ENCODE results near the gene KDM2B.
"Not testable (repeated sequence)": the region's sequence is repeated elsewhere in the genome, so short reads cannot be mapped to it uniquely, and the experiment has no call there.

KDM2B gene

DNA sequence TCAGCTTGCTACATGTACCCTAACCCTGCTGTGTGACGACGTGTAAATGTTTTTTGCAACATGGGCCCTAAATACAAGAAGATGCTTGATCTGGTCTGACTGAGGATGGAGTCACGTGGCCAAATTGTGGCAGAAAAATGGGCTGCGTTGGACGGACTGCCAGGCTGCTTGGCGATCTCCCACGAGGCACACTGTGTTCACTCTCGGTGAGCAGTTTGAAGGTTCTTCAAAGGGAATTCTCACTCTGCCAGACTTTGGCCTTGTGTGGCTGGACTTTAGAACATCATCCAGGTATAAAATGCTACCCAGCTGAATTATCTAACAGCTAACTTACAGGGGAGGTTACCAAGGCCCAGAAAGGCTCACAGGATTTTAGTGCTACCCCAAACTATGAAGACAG is 85.1 kb downstream of the KDM2B start:
- DNase-seq = no peak

DNA sequence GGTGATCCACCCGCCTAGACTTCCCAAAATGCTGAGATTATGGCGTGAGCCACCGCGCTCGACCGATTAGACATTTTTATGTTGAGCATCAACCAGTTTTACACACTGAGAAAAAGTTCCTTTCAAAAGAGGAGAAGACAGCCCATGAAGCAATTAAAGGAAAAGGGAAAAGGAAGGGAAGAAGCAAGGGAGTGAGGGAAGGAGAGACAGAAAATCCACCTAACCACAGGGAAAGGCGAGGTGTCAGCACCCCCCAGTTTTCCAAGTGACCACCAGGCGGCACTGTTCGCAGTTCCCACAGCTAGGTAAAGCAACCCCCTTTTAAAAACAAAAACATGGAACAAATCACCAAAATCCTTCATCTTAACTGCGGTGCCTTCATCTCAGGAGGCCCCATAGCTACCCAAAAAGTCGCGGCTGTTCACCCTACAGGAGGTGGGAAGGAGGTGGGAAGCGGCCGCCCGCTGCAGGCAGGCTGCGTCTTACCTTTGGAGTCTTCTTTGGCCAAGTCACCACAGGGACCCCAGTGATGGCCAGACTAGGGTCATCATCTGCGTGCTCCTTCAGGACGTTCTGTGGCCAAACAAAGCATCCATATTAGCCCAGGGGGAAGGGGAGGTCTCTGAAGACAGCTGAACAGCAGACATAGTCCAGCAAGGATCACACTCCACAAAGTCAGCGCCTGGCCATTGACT is 86.6 kb downstream of the KDM2B start:
- no peak for DNase-seq

DNA sequence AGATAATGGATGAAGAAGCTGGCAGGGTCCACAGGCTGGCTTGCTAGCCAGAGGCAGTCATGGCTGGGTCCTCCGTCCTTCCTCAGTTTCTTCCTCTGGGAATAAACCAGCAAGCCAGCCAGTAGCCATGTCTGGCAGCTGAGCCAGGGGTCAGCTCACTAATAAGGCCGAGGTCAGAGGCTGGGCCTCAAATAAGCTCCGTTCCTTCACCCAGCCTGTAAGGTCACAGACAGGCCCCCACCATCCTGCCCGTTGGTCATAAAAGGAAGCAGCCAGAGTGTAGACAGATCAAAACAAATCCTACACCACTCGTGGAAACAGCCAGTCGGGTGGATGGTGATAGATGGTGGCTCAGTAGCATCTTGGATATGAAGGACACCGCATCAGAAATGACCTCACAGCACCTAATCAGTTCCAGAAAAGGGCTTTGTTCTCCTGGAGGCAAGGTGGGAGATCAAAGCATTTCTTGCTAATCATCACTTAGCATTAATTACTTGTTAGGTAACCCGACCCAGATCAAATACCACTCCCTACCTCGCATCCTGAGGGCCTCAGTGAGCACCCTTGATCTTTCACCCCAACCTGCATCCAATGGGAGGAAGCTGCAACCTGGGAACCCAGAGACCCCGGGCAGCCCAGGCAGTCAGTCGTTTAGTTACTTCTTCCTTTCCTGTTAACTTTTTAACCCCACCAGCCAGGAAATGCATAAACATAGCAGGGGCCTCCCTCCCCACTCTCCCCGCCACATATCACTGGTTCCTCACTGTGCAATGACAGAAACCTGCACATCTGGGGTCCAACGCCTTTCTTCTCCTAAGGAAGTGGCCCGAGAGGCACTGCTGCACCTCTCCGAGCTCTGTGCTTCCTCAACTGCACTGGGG is 90.2 kb downstream of the KDM2B start:
- no peak for DNase-seq

DNA sequence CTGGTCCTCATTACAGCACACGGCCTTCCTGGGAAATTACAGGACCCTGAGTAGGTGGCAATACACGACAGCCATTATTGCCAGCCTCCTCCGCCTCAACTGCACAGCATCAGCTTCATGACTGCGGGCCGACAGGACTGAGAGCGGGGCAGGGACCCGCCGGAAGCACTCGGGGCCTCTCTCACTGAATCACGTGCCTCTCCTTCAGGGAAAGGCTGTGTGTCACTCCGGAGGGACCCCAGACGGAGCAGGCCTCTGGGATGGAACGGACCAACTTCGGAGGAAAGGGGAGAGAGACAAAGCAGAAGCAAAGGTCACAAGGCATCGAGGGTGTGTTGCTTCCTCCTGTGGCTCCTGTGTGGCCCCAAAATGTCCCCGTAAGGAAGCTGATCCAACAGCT is 90.9 kb downstream of the KDM2B start:
- no peak for DNase-seq

DNA sequence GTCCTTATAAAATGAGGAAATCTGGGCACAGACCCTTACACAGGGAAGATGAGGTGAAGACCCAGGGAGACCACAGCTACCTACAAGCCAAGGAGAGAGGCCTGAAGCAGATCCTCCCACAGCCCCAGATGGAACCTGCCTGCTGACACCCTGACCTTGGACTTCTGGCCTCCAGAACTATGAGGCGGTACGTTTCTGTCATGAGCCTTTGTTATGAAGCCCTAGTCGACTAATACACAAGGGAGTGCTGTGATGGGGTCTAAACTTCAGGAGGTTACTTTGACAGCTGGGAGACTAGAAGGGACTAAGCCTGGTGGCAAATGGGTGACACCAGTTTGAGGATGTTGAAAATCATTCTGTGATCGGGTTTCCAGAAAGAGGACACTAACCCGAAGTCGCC is 95.9 kb downstream of the KDM2B start:
- no peak for DNase-seq

DNA sequence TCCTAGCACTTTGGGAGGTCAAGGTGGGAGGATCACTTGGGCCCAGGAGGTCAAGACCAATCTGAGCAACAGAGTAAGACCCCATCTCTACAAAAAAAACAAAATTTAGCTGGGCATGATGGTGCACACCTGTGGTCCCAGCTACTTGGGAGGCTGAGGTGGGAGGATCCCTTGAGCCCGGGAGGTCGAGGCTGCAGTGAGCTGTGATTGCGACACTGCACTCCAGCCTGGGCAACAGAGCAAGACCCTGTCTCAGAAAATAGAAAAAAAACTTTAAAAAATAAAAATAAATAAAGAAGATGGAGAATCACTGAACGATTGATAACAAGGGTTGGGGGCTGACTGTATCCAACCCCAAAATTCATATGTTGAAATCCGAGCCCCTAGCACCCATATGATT is 96.3 kb downstream of the KDM2B start:
- not testable (repeated sequence) for DNase-seq

DNA sequence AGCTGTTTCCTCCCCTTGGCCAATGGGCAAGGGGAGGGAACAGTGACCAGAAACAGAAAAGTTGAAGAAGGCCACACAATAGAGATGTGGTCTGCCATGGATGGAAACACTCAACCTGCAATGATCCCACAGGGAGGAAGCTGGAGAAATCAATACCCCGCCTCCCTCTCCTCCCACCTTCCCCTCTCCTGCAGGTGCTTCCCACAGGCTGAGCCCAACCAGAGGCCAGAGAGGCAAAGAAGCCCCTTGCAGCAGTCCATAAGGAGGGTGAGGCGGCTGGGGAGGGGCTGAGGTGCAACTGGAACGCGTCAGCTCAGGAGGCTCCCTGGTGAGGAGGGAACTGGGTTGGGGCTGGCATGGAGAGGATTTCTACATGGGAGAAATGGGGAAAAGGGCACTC is 96.9 kb downstream of the KDM2B start:
- peak; percentile 58 for DNase-seq

DNA sequence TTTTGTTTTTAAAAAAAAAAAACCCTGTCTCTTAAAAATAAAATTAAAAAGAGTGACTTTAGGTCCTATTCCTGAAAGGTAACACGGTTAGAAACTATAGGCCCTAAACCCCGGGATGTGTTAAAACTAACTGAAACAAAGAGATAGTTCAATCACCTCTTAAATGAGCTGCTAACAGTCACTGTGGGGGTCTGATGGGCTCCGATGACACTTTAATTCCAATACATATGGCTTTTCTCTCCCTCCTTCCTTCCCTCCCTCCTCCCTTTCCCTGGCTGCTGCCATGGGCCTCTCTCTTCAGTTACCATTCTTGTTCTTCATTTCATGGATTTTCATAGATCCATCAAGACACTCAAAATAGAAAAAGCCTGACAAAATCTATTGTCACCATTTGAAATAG is 104.3 kb downstream of the KDM2B start:
- DNase-seq = no peak

DNA sequence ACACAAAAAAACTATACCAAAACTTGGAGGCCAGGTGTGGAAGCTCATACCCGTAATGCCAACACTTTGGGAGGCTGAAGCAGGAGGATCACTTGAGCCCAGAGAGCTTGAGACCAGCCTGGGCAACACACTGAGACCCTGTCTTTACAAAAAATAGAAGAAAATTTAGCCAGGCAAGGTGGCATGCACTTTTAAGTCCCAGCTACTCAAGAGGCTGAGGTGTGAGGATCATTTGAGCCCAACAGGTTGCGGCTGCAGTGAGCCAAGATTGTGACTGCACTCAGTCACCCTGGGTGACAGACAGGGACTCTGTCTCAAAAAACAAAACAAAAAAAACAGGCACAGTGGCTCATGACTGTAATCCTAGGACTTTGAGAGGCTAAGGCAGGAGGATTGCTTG is 105.5 kb downstream of the KDM2B start:
- no peak for DNase-seq

DNA sequence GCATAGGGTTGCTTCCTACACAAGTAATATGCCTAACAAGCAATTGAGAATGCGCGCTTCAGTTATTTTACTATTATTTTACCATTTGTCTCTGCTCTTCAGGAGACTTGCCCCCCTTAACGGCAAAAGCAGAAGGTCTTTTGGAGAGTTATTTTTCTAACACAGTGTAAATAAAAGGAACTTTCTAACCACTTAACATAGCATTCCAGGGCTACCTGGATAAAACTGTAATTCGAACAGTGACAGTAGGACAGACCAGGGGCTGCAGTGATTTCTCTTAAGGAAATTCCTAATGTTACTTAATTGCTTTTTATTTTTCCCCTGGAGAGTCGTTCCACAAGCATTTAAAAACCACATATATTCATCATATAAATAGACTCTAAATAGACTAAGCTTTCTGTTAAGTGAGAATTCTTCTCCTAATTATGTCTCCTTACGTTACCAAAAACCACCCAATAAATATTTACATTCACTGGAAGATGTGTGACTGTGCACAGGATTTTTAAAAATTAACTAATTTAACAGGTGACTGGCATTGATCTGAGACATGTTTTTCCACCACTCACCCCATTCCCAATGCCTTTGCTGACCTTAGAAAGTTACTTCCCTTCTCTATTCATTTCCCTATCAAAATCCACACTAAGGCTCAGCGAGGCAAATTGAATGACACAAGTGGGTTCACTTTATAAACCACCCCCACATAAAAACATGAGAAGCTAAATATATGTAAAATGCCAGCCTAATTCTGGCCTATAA is 108.5 kb downstream of the KDM2B start:
- no peak for DNase-seq

DNA sequence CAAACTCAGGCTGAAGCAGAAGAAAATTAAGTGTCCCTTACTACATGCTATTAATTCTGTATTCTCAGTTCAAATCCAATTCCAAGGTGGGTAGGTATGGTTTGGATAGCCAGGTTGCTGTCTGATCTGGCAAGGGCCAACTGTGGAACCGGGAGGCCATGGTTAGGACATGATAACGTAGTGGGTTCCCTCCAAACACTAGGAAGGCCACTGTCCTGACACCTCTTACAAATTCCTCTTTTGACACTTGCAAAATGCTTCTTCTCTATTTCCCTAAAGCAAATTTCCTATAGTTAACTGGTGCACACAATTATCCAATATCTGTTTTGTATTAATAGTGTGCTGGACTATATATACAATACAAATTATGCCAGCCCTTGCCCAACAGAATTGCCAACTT is 110.1 kb downstream of the KDM2B start:
- DNase-seq = no peak

DNA sequence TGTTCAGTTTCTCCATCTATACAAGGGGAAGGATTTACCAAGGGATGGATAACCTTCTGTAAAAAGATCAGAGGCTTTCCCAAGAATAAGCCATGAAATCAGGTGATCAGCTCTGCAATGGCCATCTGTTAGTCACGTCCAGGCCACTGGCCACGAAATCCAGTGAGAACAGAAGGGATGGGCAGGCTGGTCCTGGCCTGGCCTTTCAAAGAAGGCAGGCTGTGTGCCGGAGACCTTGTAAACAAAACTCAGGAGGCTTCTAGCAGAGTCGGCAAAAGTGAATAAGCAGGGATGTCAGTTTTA is 112.4 kb downstream of the KDM2B start:
- DNase-seq = no peak

DNA sequence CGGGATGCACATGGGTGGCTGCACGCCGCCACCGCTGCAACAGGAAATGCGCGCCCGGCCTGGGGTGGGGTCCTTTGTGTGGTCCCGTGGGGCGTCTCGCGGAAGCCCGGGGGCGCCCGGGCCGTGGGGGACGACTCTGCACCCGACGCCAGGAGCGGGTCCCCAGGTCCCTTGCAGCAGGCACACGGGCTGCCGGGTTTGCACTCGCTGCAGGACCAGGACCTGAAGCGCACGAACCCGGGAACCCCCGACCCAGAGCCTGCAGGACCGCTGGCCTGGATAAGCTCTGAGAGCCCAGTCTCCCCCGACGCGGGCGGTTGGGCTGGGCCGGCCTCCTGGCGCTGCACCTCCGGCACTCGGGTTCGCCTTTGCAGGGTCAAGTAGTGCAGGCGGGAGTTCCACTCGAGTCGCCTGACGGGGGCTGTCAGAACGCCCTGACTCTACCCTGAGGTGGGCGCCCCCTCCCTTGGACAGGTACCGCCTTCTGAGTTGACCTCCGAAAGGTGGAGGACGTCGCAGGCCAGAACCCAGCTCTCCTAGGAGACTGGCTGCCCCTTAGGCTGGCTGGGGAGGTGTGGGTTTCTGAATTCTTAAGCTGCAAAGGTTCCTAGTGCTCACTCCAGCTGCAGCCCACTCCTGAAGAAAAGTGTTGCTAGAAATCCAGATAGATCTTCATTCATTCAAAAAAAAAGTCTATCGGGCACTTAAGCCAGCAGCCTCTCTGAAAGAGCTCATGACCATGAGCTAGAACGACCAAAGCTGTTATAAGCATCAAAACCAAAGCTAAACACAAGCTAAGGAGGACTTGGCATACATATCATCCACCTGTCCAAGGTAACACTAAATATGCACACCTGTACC is 113.0 kb downstream of the KDM2B start:
- peak; percentile 86 for DNase-seq

DNA sequence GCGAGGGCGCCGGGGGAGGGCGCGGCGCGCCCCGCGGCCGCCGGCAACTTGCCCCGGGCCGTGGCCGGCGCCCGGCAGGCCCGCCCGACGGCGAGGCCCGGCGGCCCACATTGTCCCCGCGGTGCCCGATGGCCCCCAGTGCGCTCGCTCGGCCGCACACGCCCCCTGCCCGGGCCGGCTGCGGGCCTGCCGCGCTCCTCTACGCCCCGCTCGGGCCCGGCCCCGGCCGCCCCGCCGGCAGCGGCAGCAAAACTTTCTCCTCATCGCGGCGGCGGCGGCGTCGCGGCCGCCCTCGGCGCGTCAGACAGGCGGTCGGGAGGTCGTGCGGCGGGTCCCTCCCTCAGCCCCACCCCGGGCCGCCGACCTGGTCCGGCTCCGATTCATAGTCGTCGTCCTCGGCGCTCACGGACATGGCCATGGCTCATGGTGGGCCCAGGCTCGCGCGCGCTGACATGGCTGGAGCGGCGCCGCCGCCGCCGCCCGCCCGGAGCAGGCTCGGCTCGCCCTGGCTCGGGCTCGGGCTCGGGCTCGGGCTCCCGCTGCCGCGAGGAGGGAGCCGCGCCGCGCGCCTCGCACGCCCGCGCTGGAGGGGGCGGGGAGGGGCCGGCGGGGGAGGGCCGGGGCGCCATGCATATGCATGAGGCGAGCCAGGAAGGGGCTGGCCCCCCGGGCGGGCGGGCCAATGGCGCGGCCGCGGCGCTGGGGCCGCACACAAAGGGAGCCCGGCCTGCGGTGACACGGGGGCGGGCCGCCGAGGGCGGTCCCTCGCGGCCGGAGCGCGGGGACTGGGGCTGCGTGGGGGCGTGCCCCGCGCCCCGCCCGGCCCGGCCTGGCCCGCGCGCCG is 113.8 kb downstream of the KDM2B start:
- peak; percentile 98 for DNase-seq

DNA sequence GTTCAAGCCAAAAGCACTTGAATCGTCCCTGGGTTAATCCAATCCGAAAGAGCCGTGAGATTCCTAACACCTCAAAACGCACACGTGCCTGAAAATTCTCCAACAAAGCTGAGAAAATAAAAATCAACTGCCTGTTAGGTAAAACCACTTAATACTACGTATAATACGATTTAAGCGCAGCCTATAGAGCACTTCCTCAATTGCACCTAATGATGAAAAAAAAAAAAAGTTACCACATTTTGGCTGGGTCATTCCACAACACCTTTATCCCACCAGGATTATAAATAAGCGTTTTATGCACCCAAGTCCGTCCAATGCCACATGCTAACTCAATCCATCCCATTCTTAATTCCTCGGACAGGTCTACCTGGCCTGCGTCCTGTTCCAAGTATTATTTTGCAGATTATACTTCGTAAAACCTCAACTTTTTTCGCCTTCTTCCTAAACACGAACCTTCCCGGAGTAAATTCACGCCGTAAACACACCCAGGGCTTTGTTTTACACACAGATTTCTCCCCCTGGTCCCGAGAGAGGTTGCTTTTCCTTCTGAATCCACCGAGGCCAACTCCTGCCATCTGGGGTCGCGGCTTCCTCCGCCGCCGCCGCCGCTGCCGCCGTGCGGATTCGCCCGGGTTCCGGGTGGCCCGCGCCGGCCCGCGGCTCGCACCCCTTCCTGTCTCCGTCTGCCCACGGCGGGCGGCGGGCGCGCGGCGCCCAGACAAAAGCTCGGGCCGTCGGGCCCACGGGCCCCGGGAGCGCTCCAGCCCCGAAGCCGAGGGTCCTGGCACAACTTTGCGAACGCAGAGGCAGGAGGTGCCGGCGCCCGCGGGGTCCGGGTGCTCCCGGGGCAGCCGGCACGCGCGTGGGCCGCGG is 114.7 kb downstream of the KDM2B start:
- no peak for DNase-seq

DNA sequence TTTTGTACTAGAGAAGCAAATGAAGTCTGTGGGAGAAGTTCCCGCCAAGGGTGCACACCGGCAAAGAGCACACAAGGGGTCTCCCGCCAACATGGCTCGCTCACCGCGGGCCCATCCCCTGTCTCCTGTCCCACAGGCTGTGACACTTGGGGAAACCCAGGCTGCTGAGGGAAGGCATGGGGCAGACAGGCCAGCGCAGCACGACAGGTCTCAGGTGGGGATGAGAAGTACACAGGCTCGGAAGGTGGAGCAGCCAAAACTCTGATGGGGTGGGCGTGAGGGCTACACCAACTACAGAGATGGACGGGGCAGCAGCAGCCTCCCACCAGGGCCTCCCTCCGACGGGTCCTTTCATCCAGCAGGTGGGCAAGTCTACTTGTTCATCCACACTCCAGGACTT is 116.5 kb downstream of the KDM2B start:
- no peak for DNase-seq

DNA sequence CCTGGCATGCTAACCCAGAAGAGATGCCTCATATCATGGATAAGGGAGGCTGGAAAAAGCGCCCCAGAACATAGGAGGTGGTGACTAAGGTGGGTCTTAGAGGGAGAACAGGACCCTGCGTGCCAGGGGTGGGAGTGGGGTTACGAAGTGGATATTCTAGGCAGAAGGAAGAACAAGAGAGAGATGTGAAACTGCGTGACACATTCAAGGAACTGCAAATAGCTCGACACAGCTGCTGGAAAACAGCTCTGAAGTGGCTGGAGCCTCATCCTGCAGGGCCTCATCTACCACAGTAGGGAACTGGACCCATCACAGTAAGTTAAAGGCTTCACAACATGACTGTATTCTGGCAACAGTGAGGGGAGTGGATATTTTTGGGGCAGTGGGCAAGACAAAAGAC is 119.8 kb downstream of the KDM2B start:
- no peak for DNase-seq

DNA sequence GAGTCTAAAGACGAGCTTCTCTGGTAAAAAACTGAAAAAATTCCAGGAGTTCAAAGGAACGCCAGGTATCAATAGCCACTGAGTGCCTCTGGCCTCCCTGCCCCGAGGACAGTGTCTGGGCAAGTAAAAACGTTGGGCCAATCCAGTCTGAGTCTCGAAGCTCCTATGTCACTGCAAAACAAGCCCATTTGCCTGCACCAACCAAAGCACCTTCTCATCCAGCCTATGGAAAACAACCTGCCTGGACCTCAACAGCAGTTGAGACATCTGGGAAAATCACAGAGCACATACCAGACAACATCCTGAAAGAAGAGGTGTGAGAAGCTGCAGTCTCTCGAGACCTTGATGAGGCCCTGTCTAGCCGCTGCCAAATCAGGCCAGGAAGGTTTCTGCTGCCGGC is 124.3 kb downstream of the KDM2B start:
- DNase-seq = peak; percentile 99

DNA sequence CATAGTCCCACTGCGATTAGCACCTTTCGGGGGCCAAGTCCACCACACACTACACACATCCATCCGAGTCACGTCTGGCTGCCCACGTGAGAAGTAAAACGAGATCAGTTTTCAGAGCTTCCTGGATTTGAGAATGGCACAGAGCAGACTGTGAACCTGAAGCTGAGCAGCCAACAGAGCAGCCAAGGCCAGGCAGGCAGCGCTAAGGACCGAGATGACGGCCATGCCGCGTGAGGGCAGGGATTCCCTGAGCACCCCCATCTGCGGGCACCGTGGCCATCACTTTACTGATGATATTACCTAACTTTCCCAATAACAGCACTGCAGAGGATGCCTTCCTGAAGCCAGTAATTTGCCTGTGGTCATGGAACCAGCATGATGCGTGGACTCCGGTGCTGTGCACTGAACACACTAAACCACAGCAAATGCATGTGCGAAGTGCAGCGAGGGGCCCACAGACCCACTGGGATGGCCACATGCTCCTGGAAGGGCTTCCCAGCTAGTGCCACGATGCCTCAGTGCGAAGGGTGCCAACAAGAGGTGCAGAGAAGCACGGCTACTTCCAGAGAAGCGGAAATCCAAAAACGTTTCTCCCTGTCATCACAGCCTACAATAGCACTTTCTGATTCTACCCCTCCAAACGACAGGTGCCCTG is 124.9 kb downstream of the KDM2B start:
- DNase-seq = no peak

DNA sequence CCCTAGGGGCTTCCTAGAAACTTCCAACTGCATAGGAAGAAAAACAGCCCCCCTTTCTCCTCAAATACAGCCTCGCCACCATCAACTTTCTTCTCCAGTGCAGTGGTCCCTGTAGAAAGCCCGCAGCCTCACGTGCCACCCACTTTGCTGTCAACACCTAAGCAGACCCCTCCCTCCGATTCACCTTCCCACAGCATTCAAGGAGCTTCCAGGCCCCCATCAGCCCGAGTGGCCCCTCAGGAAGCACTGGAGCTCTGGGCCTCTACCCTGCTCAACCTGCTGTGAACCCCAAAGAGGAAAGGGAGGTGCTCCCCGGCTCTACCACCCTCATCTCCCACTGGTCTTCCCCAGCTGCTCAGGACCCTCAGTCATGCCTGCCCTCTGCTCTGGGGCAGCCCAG is 125.9 kb downstream of the KDM2B start:
- no peak for DNase-seq

Measured in islet precursor cell (in vitro differentiated cells).